ENCODE measurements around the gene HDAC4. TPM values are rescaled to one million over a fixed set of nuclear protein-coding genes. Genes with fewer than 3 reads are reported as not detected.

Gene HDAC4
- total RNA-seq, 4 donors from 2014 or later, result 12.9 to 91.6 (median 39.8) TPM

DNA sequence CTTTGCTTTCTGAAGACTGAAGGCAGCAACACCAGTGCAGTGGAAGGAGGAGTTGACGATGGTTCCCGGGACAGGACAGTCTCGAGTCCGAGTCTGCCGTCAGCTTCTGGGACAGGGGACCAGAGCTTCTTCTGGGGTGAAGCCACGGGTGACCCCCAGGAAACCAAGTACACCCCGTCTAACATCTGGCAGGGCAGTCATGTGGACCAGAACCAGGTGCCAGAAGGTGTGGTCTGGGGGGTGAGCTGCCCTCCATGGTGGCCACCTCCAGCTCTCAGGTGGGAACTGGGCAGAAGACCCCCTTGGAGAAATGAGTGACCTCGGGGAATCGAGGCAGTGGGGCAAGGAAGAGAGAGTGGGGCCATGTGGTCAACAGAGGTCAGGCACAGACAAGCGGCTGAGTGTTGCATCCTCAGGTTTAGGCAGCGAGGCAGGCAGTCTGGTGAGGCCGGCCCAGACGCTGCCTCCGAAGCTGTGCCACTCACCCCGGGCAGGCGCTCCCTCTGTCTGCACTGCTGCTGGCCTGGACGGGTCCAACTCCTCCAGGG, 204.3 kb downstream of the HDAC4 start:
- Histone ChIP-seq H3K36me3 (no peaks in the 10 kb centered on the region), H3K27ac (no peak overlapping the region), H3K4me1 (peaks cover 0 to 14% of the 10 kb centered on the region in 2 donors), H3K4me3 (replicated peaks in 1 of 3) (no peak overlapping the region), H3K9me3 (no peaks in the 10 kb centered on the region), H3K27me3 (no peaks in the 10 kb centered on the region)
- intact Hi-C loops (cut with DNase I), result no loop called here
- 94 to 95% methylated on average over 17 of the region's 17 CpGs for WGBS, 2 donors
- TF ChIP-seq POLR2A (IDR thresholded peaks at IDR 0.05), result no peak
- TF ChIP-seq, protein P1, sequence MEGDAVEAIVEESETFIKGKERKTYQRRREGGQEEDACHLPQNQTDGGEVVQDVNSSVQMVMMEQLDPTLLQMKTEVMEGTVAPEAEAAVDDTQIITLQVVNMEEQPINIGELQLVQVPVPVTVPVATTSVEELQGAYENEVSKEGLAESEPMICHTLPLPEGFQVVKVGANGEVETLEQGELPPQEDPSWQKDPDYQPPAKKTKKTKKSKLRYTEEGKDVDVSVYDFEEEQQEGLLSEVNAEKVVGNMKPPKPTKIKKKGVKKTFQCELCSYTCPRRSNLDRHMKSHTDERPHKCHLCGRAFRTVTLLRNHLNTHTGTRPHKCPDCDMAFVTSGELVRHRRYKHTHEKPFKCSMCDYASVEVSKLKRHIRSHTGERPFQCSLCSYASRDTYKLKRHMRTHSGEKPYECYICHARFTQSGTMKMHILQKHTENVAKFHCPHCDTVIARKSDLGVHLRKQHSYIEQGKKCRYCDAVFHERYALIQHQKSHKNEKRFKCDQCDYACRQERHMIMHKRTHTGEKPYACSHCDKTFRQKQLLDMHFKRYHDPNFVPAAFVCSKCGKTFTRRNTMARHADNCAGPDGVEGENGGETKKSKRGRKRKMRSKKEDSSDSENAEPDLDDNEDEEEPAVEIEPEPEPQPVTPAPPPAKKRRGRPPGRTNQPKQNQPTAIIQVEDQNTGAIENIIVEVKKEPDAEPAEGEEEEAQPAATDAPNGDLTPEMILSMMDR (IDR thresholded peaks at IDR 0.05), result no peak
- no peak for DNase-seq

DNA sequence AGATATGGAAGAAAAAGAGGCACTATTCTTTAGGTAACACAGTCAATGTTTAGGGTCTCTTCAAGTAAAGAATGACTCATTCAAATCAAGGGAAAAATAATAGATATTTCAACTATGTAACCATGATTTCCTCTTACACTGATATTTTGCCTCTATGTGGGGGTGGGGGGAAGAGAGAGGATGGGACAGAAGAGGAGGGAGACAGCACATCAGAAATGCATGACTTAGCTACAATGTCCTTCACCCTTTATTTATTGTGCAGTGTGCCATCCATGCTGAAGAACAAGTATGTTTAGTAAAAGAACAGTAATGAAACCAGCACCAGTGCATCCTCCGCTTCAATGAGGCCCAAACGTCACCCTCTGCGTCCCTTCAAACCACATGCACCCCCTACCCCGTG, 204.8 kb downstream of the HDAC4 start:
- H3K27ac ChIP-seq, result no peak overlapping the region
- TF ChIP-seq, protein P1 (IDR thresholded peaks at IDR 0.05), result no peak
- TF ChIP-seq POLR2A (IDR thresholded peaks at IDR 0.05), result no peak

DNA sequence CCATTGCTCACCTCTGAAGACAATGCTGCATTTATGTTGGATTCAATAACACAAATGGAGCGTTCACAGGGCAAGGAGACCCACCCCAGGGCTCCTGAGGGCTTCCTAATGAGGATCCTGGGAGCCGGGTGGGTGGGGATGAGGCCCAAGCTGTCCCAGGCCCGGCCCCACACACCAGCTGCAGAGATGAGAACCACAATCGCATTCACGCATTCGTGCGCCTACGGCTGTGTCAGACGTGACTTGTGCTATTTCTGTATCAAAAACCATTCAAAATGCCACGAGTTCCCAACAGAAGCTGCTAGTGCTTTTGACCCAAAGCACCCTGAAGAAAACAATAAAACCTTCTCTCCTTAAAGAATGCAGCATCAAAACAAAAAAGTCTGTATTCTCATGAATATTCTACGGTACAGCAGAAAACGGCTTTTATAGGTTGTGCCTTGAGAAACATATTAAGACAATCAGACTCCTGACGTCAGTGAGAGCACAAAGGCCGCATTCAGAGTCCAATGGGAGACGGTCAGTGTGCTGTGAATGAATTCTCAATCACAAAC, 205.4 kb downstream of the HDAC4 start:
- no peak for TF ChIP-seq POLR2A (IDR thresholded peaks at IDR 0.05)
- TF ChIP-seq, protein P1 (IDR thresholded peaks at IDR 0.05), result no peak
- Histone ChIP-seq H3K4me1 (peaks cover 0 to 8% of the 10 kb centered on the region in 2 donors), H3K4me3 (replicated peaks in 1 of 3) (no peak overlapping the region), H3K27me3 (no peaks in the 10 kb centered on the region), H3K9me3 (no peaks in the 10 kb centered on the region), H3K36me3 (no peaks in the 10 kb centered on the region), H3K27ac (no peak overlapping the region)
- WGBS, 2 donors, result 92 to 93% methylated on average over 15 of the region's 15 CpGs
- no peak for DNase-seq
- intact Hi-C loops (cut with DNase I), result no loop called here

More for the DNA sequence above, 204.8 kb downstream of the HDAC4 start:
- Histone ChIP-seq H3K27me3 (no peaks in the 10 kb centered on the region), H3K4me3 (replicated peaks in 1 of 3) (no peak overlapping the region), H3K36me3 (no peaks in the 10 kb centered on the region), H3K9me3 (no peaks in the 10 kb centered on the region), H3K4me1 (peaks cover 0 to 8% of the 10 kb centered on the region in 2 donors)
- DNase-seq, result no peak
- 84 to 92% methylated on average over 4 of the region's 4 CpGs for WGBS, 2 donors
- intact Hi-C loops (cut with DNase I), result no loop called here

DNA sequence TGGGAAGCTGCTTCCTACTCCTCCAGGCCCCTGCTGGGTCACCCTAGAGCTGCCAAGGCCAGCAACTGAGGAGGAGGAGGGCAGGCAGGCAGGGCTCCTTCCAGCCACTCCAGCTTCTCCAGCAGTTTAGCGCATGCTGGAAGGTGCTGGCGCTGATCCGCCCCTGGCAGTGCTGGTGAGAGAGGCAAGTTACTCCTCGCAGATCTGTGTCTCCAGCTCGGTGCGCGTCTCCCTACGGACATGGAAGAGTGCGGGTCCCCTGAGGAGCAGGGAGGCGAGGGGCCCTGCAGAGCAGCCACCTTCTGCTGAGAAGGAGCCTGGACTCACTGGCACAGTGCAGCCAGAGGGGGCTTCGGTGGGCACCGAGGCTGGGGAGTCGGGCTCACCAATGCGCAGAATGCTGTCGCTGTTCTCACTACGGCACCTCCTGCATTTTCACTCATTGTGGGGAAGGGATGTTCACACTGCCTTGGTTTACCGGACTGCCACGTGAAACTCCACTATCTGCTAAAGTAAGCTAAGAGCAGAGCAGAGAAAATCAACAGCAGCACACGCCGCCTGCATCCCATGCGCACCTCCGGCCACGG, 206.0 kb downstream of the HDAC4 start:
- H3K4me1 ChIP-seq, result peaks cover 0 to 8% of the 10 kb centered on the region in 2 donors

DNA sequence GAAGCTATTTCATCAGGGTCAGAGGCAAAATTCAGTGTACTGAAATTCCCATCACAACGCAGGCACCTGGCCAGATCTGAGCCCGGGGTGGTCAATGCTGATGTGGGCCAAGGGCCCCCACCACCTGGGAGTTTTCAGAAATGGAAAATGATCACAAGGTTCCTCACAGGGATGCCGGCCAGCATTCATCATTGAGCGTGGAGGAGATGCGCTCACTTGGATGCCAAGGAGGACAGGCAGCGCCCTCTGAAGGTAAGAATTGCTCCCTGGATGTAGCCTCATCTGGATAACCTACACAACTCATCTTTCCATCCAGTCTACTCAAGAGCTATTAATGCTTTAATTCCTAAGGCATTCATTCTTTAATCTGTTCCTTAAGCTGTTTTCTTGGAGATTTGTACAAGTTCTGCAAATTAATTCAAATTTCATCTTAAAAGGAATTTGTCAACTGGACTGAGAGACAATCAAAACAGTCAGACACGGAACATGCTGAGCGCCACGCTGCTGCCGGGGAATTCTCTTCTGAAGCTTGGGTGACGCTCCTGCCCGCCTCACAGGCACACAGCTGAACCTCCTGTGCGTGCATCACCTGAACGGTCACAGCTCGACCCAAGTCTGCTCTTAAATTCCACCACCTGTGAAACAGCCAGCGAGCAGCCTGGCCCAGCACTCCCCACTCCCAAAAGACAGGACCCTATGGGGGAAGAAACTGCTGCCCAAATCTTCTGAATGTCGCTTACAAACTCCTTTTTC, 206.7 kb downstream of the HDAC4 start:
- Histone ChIP-seq H3K4me1 (peaks cover 0 to 8% of the 10 kb centered on the region in 2 donors), H3K4me3 (replicated peaks in 1 of 3) (no peak overlapping the region), H3K9me3 (no peaks in the 10 kb centered on the region), H3K27me3 (no peaks in the 10 kb centered on the region), H3K27ac (no peak overlapping the region), H3K36me3 (peaks cover 5% of the 10 kb centered on the region in 2 donors)
- DNase-seq, result no peak
- WGBS, 2 donors, result 82 to 88% methylated on average over 17 of the region's 17 CpGs
- intact Hi-C loops (cut with DNase I), result no loop called here
- no peak for TF ChIP-seq POLR2A (IDR thresholded peaks at IDR 0.05)
- TF ChIP-seq, protein P1 (IDR thresholded peaks at IDR 0.05), result no peak

More for the DNA sequence above, 206.0 kb downstream of the HDAC4 start:
- WGBS, 2 donors, result 92 to 96% methylated on average over 15 to 23 of the region's 23 CpGs
- Histone ChIP-seq H3K27me3 (no peaks in the 10 kb centered on the region), H3K36me3 (no peaks in the 10 kb centered on the region), H3K27ac (no peak overlapping the region), H3K9me3 (no peaks in the 10 kb centered on the region), H3K4me3 (replicated peaks in 1 of 3) (no peak overlapping the region)
- TF ChIP-seq POLR2A (IDR thresholded peaks at IDR 0.05), result no peak
- intact Hi-C loops (cut with DNase I), result no loop called here
- DNase-seq, result no peak
